ENCODE data around the gene TIFAB.

Gene TIFAB

GRCh38 chr5:135481909-135482311, 29.8 kb upstream of the TIFAB start:
- H3K27ac ChIP-seq (replicated peaks; ENCODE audit: low read length): no peak overlapping the region

GRCh38 chr5:135481387-135481786, 29.2 kb upstream of the TIFAB start:
- Histone ChIP-seq H3K4me1 (ENCODE audit: control insufficient read depth in 2 of 2, insufficient read depth in 1 of 2, low read depth in 1 of 2, low read length in 2 of 2) (peaks cover 12 to 13% of the 10 kb centered on the region in 2 donors), H2BK120ac (ENCODE audit: low read depth, low read length) (no peak overlapping the region), H3K79me1 (ENCODE audit: low read depth, low read length) (peaks cover 1% of the 10 kb centered on the region), H2BK12ac (ENCODE audit: low read length) (no peak overlapping the region), H2BK5ac (ENCODE audit: low read length) (no peak overlapping the region), H4K91ac (ENCODE audit: low read depth, low read length, poor library complexity) (no peak overlapping the region), H3K36me3 (replicated peaks in 1 of 2; ENCODE audit: control insufficient read depth in 2 of 2, insufficient read depth in 2 of 2, low read length in 2 of 2) (no peaks in the 10 kb centered on the region), H4K8ac (ENCODE audit: low read depth, low read length) (no peak overlapping the region), H2AK5ac (ENCODE audit: low read depth, low read length) (no peak overlapping the region), H3K4me3 (ENCODE audit: low read length in 2 of 2) (peak overlapping the region in 1 of 2 donors; percentile 38), H2AFZ (ENCODE audit: low read length) (no peak overlapping the region), H3K18ac (ENCODE audit: low read length) (peak overlapping the region; percentile 29), H3K9me3 (replicated peaks in 1 of 2; ENCODE audit: control insufficient read depth in 2 of 2, insufficient read depth in 1 of 2, low read depth in 1 of 2, low read length in 2 of 2) (peaks cover 0 to 3% of the 10 kb centered on the region in 2 donors), H3K27me3 (ENCODE audit: control insufficient read depth in 3 of 3, insufficient read depth in 3 of 3, low read depth in 1 of 3, low read length in 3 of 3) (peaks cover 0 to 84% (median 66%) of the 10 kb centered on the region in 3 experiments), H3K4me2 (ENCODE audit: insufficient read depth, low read length, poor library complexity, severe bottlenecking) (no peak overlapping the region), H3K23ac (ENCODE audit: low read depth, low read length, poor library complexity) (no peak overlapping the region), H2BK15ac (ENCODE audit: low read length) (no peak overlapping the region), H3K4ac (ENCODE audit: low read length) (no peak overlapping the region), H3K9ac (ENCODE audit: low read depth, low read length, poor library complexity) (peak overlapping the region; percentile 36), H3K27ac (replicated peaks; ENCODE audit: low read length) (no peak overlapping the region), H3K14ac (ENCODE audit: low read length) (no peak overlapping the region)
- WGBS, 2 donors (ENCODE audit: extremely low coverage in 2 of 2, insufficient read length in 2 of 2, insufficient replicate concordance in 1 of 2): no CpG with 5 or more reads among the region's 5 CpGs
- DNase-seq (ENCODE audit: low spot score): no peak

More at GRCh38 chr5:135481909-135482311, 29.8 kb upstream of the TIFAB start:
- Histone ChIP-seq H3K9ac (ENCODE audit: low read depth, low read length, poor library complexity) (peak overlapping the region; percentile 36), H3K4ac (ENCODE audit: low read length) (peak overlapping the region; percentile 23), H3K4me3 (ENCODE audit: low read length in 2 of 2) (peak overlapping the region in 1 of 2 donors; percentile 65), H3K4me1 (ENCODE audit: control insufficient read depth in 2 of 2, insufficient read depth in 1 of 2, low read depth in 1 of 2, low read length in 2 of 2) (peaks cover 7 to 12% of the 10 kb centered on the region in 2 donors), H2BK120ac (ENCODE audit: low read depth, low read length) (no peak overlapping the region), H4K91ac (ENCODE audit: low read depth, low read length, poor library complexity) (peak overlapping the region; percentile 46), H2AFZ (ENCODE audit: low read length) (no peak overlapping the region), H2BK12ac (ENCODE audit: low read length) (no peak overlapping the region), H2BK15ac (ENCODE audit: low read length) (no peak overlapping the region), H2BK5ac (ENCODE audit: low read length) (no peak overlapping the region), H4K8ac (ENCODE audit: low read depth, low read length) (peak overlapping the region; percentile 45), H3K36me3 (replicated peaks in 1 of 2; ENCODE audit: control insufficient read depth in 2 of 2, insufficient read depth in 2 of 2, low read length in 2 of 2) (no peaks in the 10 kb centered on the region), H3K4me2 (ENCODE audit: insufficient read depth, low read length, poor library complexity, severe bottlenecking) (no peak overlapping the region), H2AK5ac (ENCODE audit: low read depth, low read length) (no peak overlapping the region), H3K18ac (ENCODE audit: low read length) (no peak overlapping the region), H3K14ac (ENCODE audit: low read length) (peak overlapping the region; percentile 79), H3K27me3 (ENCODE audit: control insufficient read depth in 3 of 3, insufficient read depth in 3 of 3, low read depth in 1 of 3, low read length in 3 of 3) (peaks cover 0 to 84% (median 68%) of the 10 kb centered on the region in 3 experiments), H3K9me3 (replicated peaks in 1 of 2; ENCODE audit: control insufficient read depth in 2 of 2, insufficient read depth in 1 of 2, low read depth in 1 of 2, low read length in 2 of 2) (peaks cover 0 to 3% of the 10 kb centered on the region in 2 donors), H3K23ac (ENCODE audit: low read depth, low read length, poor library complexity) (no peak overlapping the region), H3K79me1 (ENCODE audit: low read depth, low read length) (peaks cover 1% of the 10 kb centered on the region)
- no peak for DNase-seq (ENCODE audit: low spot score)
- 100% methylated on average over 2 of the region's 4 CpGs; no CpG with 5 or more reads in 1 of the 2 donors for WGBS, 2 donors (ENCODE audit: extremely low coverage in 2 of 2, insufficient read length in 2 of 2, insufficient replicate concordance in 1 of 2)

DNA sequence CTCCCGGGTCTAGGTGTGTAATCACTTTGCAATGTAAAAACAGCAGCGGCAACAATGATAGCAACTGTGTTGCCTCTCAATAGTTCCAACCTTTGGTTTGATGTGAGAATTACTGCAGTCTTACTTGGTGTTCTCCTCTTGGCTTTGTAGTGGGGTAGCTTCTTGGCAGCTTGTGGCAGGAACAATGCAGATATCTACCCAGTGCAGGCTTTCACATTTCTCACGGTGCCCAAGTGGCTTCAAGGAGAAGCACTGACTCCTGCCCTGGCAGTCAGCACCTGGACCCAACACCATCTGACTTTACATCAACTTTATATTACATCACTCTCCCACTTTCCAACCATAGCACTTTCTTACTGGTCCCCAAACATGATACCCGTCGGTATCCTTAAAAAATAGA, 28.4 kb upstream of the TIFAB start:
- H3K4me1 ChIP-seq (ENCODE audit: control insufficient read depth in 2 of 2, insufficient read depth in 1 of 2, low read depth in 1 of 2, low read length in 2 of 2): peaks cover 12 to 14% of the 10 kb centered on the region in 2 donors
- no peak overlapping the region for H4K91ac ChIP-seq (ENCODE audit: low read depth, low read length, poor library complexity)
- peaks cover 1% of the 10 kb centered on the region for H3K79me1 ChIP-seq (ENCODE audit: low read depth, low read length)
- H4K8ac ChIP-seq (ENCODE audit: low read depth, low read length): no peak overlapping the region
- H3K4me3 ChIP-seq (ENCODE audit: low read length in 2 of 2): no peak overlapping the region
- no peak overlapping the region for H2BK120ac ChIP-seq (ENCODE audit: low read depth, low read length)
- no peak overlapping the region for H2BK15ac ChIP-seq (ENCODE audit: low read length)
- H2AFZ ChIP-seq (ENCODE audit: low read length): no peak overlapping the region
- H3K18ac ChIP-seq (ENCODE audit: low read length): no peak overlapping the region
- no CpG with 5 or more reads among the region's 5 CpGs for WGBS, 2 donors (ENCODE audit: extremely low coverage in 2 of 2, insufficient read length in 2 of 2, insufficient replicate concordance in 1 of 2)
- H3K36me3 ChIP-seq (replicated peaks in 1 of 2; ENCODE audit: control insufficient read depth in 2 of 2, insufficient read depth in 2 of 2, low read length in 2 of 2): no peaks in the 10 kb centered on the region
- peaks cover 0 to 3% of the 10 kb centered on the region in 2 donors for H3K9me3 ChIP-seq (replicated peaks in 1 of 2; ENCODE audit: control insufficient read depth in 2 of 2, insufficient read depth in 1 of 2, low read depth in 1 of 2, low read length in 2 of 2)
- H3K4me2 ChIP-seq (ENCODE audit: insufficient read depth, low read length, poor library complexity, severe bottlenecking): no peak overlapping the region
- H3K4ac ChIP-seq (ENCODE audit: low read length): no peak overlapping the region
- no peak overlapping the region for H3K23ac ChIP-seq (ENCODE audit: low read depth, low read length, poor library complexity)
- DNase-seq (ENCODE audit: low spot score): no peak
- H3K27me3 ChIP-seq (ENCODE audit: control insufficient read depth in 3 of 3, insufficient read depth in 3 of 3, low read depth in 1 of 3, low read length in 3 of 3): peaks cover 0 to 81% (median 58%) of the 10 kb centered on the region in 3 experiments
- no peak overlapping the region for H3K9ac ChIP-seq (ENCODE audit: low read depth, low read length, poor library complexity)
- H2BK5ac ChIP-seq (ENCODE audit: low read length): no peak overlapping the region
- no peak overlapping the region for H2BK12ac ChIP-seq (ENCODE audit: low read length)
- H3K27ac ChIP-seq (replicated peaks; ENCODE audit: low read length): no peak overlapping the region
- no peak overlapping the region for H2AK5ac ChIP-seq (ENCODE audit: low read depth, low read length)
- no peak overlapping the region for H3K14ac ChIP-seq (ENCODE audit: low read length)

GRCh38 chr5:135478938-135479337, 26.8 kb upstream of the TIFAB start:
- peaks cover 1% of the 10 kb centered on the region for H3K79me1 ChIP-seq (ENCODE audit: low read depth, low read length)
- no peak overlapping the region for H4K8ac ChIP-seq (ENCODE audit: low read depth, low read length)
- H4K91ac ChIP-seq (ENCODE audit: low read depth, low read length, poor library complexity): no peak overlapping the region
- WGBS, 2 donors (ENCODE audit: extremely low coverage in 2 of 2, insufficient read length in 2 of 2, insufficient replicate concordance in 1 of 2): no CpG with 5 or more reads among the region's 4 CpGs
- no peak overlapping the region for H3K23ac ChIP-seq (ENCODE audit: low read depth, low read length, poor library complexity)
- H3K4me1 ChIP-seq (ENCODE audit: control insufficient read depth in 2 of 2, insufficient read depth in 1 of 2, low read depth in 1 of 2, low read length in 2 of 2): peaks cover 12 to 14% of the 10 kb centered on the region in 2 donors
- no peaks in the 10 kb centered on the region for H3K36me3 ChIP-seq (replicated peaks in 1 of 2; ENCODE audit: control insufficient read depth in 2 of 2, insufficient read depth in 2 of 2, low read length in 2 of 2)
- H2AFZ ChIP-seq (ENCODE audit: low read length): no peak overlapping the region
- H2BK120ac ChIP-seq (ENCODE audit: low read depth, low read length): no peak overlapping the region
- no peak overlapping the region for H2AK5ac ChIP-seq (ENCODE audit: low read depth, low read length)
- no peak overlapping the region for H3K9ac ChIP-seq (ENCODE audit: low read depth, low read length, poor library complexity)
- no peak overlapping the region for H2BK5ac ChIP-seq (ENCODE audit: low read length)
- H3K18ac ChIP-seq (ENCODE audit: low read length): no peak overlapping the region
- H3K27me3 ChIP-seq (ENCODE audit: control insufficient read depth in 3 of 3, insufficient read depth in 3 of 3, low read depth in 1 of 3, low read length in 3 of 3): peaks cover 0 to 82% (median 55%) of the 10 kb centered on the region in 3 experiments
- H2BK15ac ChIP-seq (ENCODE audit: low read length): no peak overlapping the region
- no peak overlapping the region for H3K4me2 ChIP-seq (ENCODE audit: insufficient read depth, low read length, poor library complexity, severe bottlenecking)
- peaks cover 0 to 3% of the 10 kb centered on the region in 2 donors for H3K9me3 ChIP-seq (replicated peaks in 1 of 2; ENCODE audit: control insufficient read depth in 2 of 2, insufficient read depth in 1 of 2, low read depth in 1 of 2, low read length in 2 of 2)
- no peak overlapping the region for H3K4me3 ChIP-seq (ENCODE audit: low read length in 2 of 2)
- H3K27ac ChIP-seq (replicated peaks; ENCODE audit: low read length): no peak overlapping the region
- H3K4ac ChIP-seq (ENCODE audit: low read length): no peak overlapping the region
- no peak for DNase-seq (ENCODE audit: low spot score)
- no peak overlapping the region for H3K14ac ChIP-seq (ENCODE audit: low read length)
- H2BK12ac ChIP-seq (ENCODE audit: low read length): no peak overlapping the region
